SK-N-SH (cell line): Measurements from ENCODE around the gene CARM1. TPM values are rescaled to one million over a fixed set of nuclear protein-coding genes. Genes with fewer than 3 reads are reported as not detected.

Experiments used
- CTCF ChIA-PET: fragments of 300-600, 350-600 bp; formaldehyde crosslinking; extraction: SDS; loops from one replicate; lab custom pipeline; 2021; lab: Yijun Ruan, JAX
- POLR2A ChIA-PET: fragments of 350-600 bp; sonication (Branson Sonifier 250); formaldehyde crosslinking; extraction: SDS; loops from one replicate; lab custom pipeline; 2020; ENCODE audit warnings: antibody characterized with exemption, inconsistent platforms; lab: Yijun Ruan, JAX
- DNase-seq: peaks from one replicate; pipeline ENCODE4 v3.0.0; 2012
- H2AFZ ChIP-seq: fragments of 200-600 bp; sonication (generic); 2 replicates; pipeline ENCODE4 v1.8.1; 2016; ENCODE audit warnings: antibody characterized with exemption, mild to moderate bottlenecking, low read depth
- H3F3A ChIP-seq: fragments of 200-600 bp; sonication (generic); replicated peaks from 2 replicates; pipeline ENCODE3; 2016; ENCODE audit warnings: antibody characterized with exemption, mild to moderate bottlenecking; ENCODE audit not compliant: insufficient read depth
- H3K27ac ChIP-seq, 2 experiments: fragments of 200-500 bp in 1 of 2; fragments of 200-600 bp in 1 of 2; sonication (Bioruptor generic) in 1 of 2; sonication (generic), shearing (Covaris generic) in 1 of 2; 2 replicates each; pipeline versions ENCODE4 v1.5.1 to v1.6.1; 2014 to 2016; ENCODE audit warnings: low read depth in 2 of 2, inconsistent platforms in 1 of 2, low read length in 1 of 2, mild to moderate bottlenecking in 1 of 2, mixed read lengths in 1 of 2
- H3K27me3 ChIP-seq: fragments of 200-600 bp; sonication (generic), shearing (Covaris generic); 2 replicates; pipeline ENCODE4 v1.6.1; 2016; ENCODE audit warnings: mixed run types; ENCODE audit not compliant: insufficient read depth
- H3K36me3 ChIP-seq, 2 experiments: fragments of 200-500 bp in 1 of 2; fragments of 200-600 bp in 1 of 2; sonication (Bioruptor generic) in 1 of 2; sonication (generic) in 1 of 2; replicated peaks in 1 of 2; 2 replicates each; pipeline versions ENCODE3 to v1.5.1; 2014 to 2016; ENCODE audit warnings: low read length in 1 of 2, mild to moderate bottlenecking in 1 of 2; ENCODE audit not compliant: insufficient read depth in 2 of 2, control insufficient read depth in 1 of 2
- H3K4me1 ChIP-seq, 2 experiments: fragments of 200-500 bp in 1 of 2; fragments of 200-600 bp in 1 of 2; sonication (Bioruptor generic) in 1 of 2; sonication (generic), shearing (Covaris generic) in 1 of 2; 2 replicates each; pipeline versions ENCODE4 v1.5.1 to v1.6.1; 2014 to 2016; ENCODE audit warnings: low read depth in 1 of 2, low read length in 1 of 2, mixed run types in 1 of 2; ENCODE audit not compliant: insufficient read depth in 2 of 2, control insufficient read depth in 1 of 2
- H3K4me2 ChIP-seq: fragments of 200-600 bp; sonication (generic), shearing (Covaris generic); 2 replicates; pipeline ENCODE4 v1.6.1; 2017; ENCODE audit warnings: mixed run types
- H3K4me3 ChIP-seq, 2 experiments: fragments of 200-500 bp in 1 of 2; fragments of 200-600 bp in 1 of 2; sonication (Bioruptor generic) in 1 of 2; sonication (generic), shearing (Covaris generic) in 1 of 2; 2 replicates each; pipeline versions ENCODE4 v1.5.1 to v1.8.1; 2014 to 2016; ENCODE audit warnings: low read depth in 2 of 2, inconsistent platforms in 1 of 2, low read length in 1 of 2, mild to moderate bottlenecking in 1 of 2, mixed read lengths in 1 of 2, moderate library complexity in 1 of 2
- H3K79me2 ChIP-seq: fragments of 200-600 bp; sonication (generic); 2 replicates; pipeline ENCODE4 v1.8.1; 2017; ENCODE audit warnings: mild to moderate bottlenecking; ENCODE audit not compliant: insufficient read depth
- H3K9ac ChIP-seq: fragments of 200-600 bp; sonication (generic); 2 replicates; pipeline ENCODE4 v1.6.1; 2017; ENCODE audit warnings: mixed run types
- H3K9me2 ChIP-seq: fragments of 200-600 bp; sonication (generic); 2 replicates; pipeline ENCODE4 v1.6.1; 2017; ENCODE audit warnings: mixed run types
- H3K9me3 ChIP-seq: fragments of 200-600 bp; sonication (generic); 2 replicates; pipeline ENCODE4 v1.6.1; 2017; ENCODE audit warnings: mixed run types, mild to moderate bottlenecking, moderate library complexity
- H4K20me1 ChIP-seq: fragments of 200-600 bp; sonication (generic); 2 replicates; pipeline ENCODE4 v1.6.1; 2017; ENCODE audit warnings: mild to moderate bottlenecking, mixed run types; ENCODE audit not compliant: insufficient read depth
- CHD2 ChIP-seq: fragments of 150-350 bp; IDR thresholded peaks from 2 replicates; pipeline ENCODE4 v1.6.1; 2018; ENCODE audit warnings: low read length; ENCODE audit not compliant: partially characterized antibody
- EP300 ChIP-seq, 2 experiments: IDR thresholded peaks; 2 replicates each; pipeline versions ENCODE4 v1.4.0 to v1.6.1; 2012; ENCODE audit warnings: borderline replicate concordance in 1 of 2, low read depth in 1 of 2, low read length in 1 of 2
- FOSL2 ChIP-seq: IDR thresholded peaks from 2 replicates; pipeline ENCODE4 v1.4.0; 2012; ENCODE audit warnings: low read depth, mild to moderate bottlenecking, moderate library complexity, borderline replicate concordance
- FOXJ3 ChIP-seq: sonication (generic); formaldehyde crosslinking; IDR thresholded peaks from 2 replicates; pipeline ENCODE4 v1.5.1; 2020; ENCODE audit warnings: mild to moderate bottlenecking, missing genetic modification reagents
- FOXM1 ChIP-seq: IDR thresholded peaks from 2 replicates; pipeline ENCODE4 v1.4.0; 2012; ENCODE audit warnings: low read depth, mild to moderate bottlenecking
- JUND ChIP-seq: IDR thresholded peaks from 2 replicates; pipeline ENCODE4 v1.4.0; 2012
- MAX ChIP-seq: IDR thresholded peaks from 2 replicates; pipeline ENCODE4 v1.4.0; 2012; ENCODE audit warnings: low read depth
- NFIC ChIP-seq: IDR thresholded peaks from 2 replicates; pipeline ENCODE4 v1.4.0; 2012; ENCODE audit warnings: borderline replicate concordance
- PBX3 ChIP-seq: IDR thresholded peaks from 2 replicates; pipeline ENCODE4; 2012
- RAD21 ChIP-seq: IDR thresholded peaks from 2 replicates; pipeline ENCODE4 v1.6.1; 2012; ENCODE audit warnings: mild to moderate bottlenecking, low read length
- RFX5 ChIP-seq: IDR thresholded peaks from 2 replicates; pipeline ENCODE4 v1.6.1; 2012; ENCODE audit warnings: mild to moderate bottlenecking, improper control_type of control experiment, low read length
- SMC3 ChIP-seq: IDR thresholded peaks from 2 replicates; pipeline ENCODE4 v1.6.1; 2012; ENCODE audit warnings: low read depth, low read length, improper control_type of control experiment
- TCF12 ChIP-seq: IDR thresholded peaks from 2 replicates; pipeline ENCODE4 v1.4.0; 2012
- TEAD4 ChIP-seq: IDR thresholded peaks from 2 replicates; pipeline ENCODE4 v1.4.0; 2012; ENCODE audit warnings: mild to moderate bottlenecking, borderline replicate concordance; ENCODE audit not compliant: insufficient read depth
- YY1 ChIP-seq: IDR thresholded peaks from 2 replicates; pipeline ENCODE4 v1.4.0; 2012; ENCODE audit warnings: low read depth, mild to moderate bottlenecking
- WGBS: methylation state at CpG from one replicate; pipeline ENCODE4 v1.1.6; 2017; ENCODE audit warnings: low lambda C conversion rate; 5-methylcytosine and 5-hydroxymethylcytosine counted together
- polyA plus RNA-seq, 3 experiments: library from polyadenylated mRNA; depleted of rRNA; stranded (reverse); fragments of >200 nt; gene quantifications; 2 replicates each; pipeline ENCODE4 v1.2.3, GENCODE V29; 2012
- TF ChIP-seq, protein P1 (sequence below): IDR thresholded peaks from 2 replicates; pipeline ENCODE4 v1.4.0; 2012; ENCODE audit warnings: low read depth, borderline replicate concordance

The CARM1 gene
- polyA plus RNA-seq, 1 of the 3 experiments (the other 2 are of a cell fraction) = 62.2 TPM

DNA sequence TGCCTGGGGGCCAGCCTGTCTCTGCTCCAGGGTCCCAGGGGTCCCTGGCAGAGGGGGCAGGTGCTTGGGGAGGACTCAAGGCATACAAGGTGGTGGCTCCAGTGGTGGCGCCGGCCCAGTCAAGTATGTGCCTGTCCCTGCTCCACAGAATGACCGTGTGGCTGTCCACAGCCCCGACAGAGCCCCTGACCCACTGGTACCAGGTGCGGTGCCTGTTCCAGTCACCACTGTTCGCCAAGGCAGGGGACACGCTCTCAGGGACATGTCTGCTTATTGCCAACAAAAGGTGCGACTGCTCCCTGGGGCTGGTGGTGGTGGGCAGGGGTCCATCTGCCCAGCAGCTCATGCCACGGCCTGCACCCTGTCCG lies 48.9 kb downstream of the CARM1 start:
- CTCF ChIA-PET = interaction anchor here (1.1 kb wide), 1 partner anchor 24 kb away, joined by 3 read pairs; no protein-coding TSS in a partner anchor
- no peaks in the 10 kb centered on the region for H3K9me2 ChIP-seq
- H3K4me1 ChIP-seq = peaks cover 3 to 10% of the 10 kb centered on the region in 2 experiments; a peak in 3 of 4 replicates
- no peak overlapping the region for H3K4me3 ChIP-seq
- H3K4me2 ChIP-seq = no peak overlapping the region
- 90% methylated on average over 2 of the region's 10 CpGs for WGBS
- DNase-seq = no peak
- peaks cover 10 to 46% of the 10 kb centered on the region in 2 experiments for H3K36me3 ChIP-seq
- no peaks in the 10 kb centered on the region for H3K79me2 ChIP-seq
- no peak overlapping the region for H2AFZ ChIP-seq
- H4K20me1 ChIP-seq = peaks cover 3% of the 10 kb centered on the region; the same call in 1 of the 2 replicates
- no peaks in the 10 kb centered on the region for H3K9me3 ChIP-seq
- peaks cover 19% of the 10 kb centered on the region for H3F3A ChIP-seq
- H3K27me3 ChIP-seq = no peaks in the 10 kb centered on the region
- no peak overlapping the region for H3K9ac ChIP-seq
- TF ChIP-seq FOSL2 = no peak
- TF ChIP-seq, all 33 proteins: peak for 0
- no peak overlapping the region for H3K27ac ChIP-seq
- POLR2A ChIA-PET = no interaction called here

DNA sequence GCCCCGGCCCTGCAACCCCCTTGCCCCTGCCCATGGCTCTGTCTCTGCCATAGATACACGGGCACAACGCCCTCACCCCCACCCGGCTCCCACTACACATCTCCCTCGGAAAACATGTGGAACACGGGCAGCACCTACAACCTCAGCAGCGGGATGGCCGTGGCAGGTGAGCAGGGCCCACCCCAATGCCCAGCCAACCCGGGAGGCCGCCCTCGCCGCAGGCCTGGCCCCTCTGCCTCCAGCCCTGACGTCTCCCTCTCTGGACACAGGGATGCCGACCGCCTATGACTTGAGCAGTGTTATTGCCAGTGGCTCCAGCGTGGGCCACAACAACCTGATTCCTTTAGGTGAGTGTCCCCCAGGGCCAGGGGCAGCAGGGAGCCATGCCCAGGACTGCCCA lies 49.4 kb downstream of the CARM1 start:
- Histone ChIP-seq H3K36me3 (peaks cover 10 to 49% of the 10 kb centered on the region in 2 experiments), H3K4me3 (no peak overlapping the region), H4K20me1 (no peaks in the 10 kb centered on the region)
- TF ChIP-seq RAD21 (no peak), YY1 (no peak), FOXM1 (no peak), NFIC (no peak), EP300 (IDR thresholded peaks at IDR 0.05; ENCODE audit: borderline replicate concordance in 1 of 2, low read depth in 1 of 2, low read length in 1 of 2) (no peak), SMC3 (no peak), TCF12 (no peak), RFX5 (no peak)
- TF ChIP-seq, protein P1, sequence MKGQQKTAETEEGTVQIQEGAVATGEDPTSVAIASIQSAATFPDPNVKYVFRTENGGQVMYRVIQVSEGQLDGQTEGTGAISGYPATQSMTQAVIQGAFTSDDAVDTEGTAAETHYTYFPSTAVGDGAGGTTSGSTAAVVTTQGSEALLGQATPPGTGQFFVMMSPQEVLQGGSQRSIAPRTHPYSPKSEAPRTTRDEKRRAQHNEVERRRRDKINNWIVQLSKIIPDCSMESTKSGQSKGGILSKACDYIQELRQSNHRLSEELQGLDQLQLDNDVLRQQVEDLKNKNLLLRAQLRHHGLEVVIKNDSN = no peak
- TF ChIP-seq, all 33 proteins: peak for 0
- ChIA-PET POLR2A (no interaction called here), CTCF (no interaction called here)
- Histone ChIP-seq H3K9me3 (no peaks in the 10 kb centered on the region), H3F3A (peaks cover 19% of the 10 kb centered on the region), H3K9ac (no peak overlapping the region), H3K4me1 (peaks cover 0 to 4% of the 10 kb centered on the region in 2 experiments; a peak in 1 of 4 replicates), H3K4me2 (no peak overlapping the region), H3K79me2 (no peaks in the 10 kb centered on the region), H3K27ac (no peak overlapping the region), H3K27me3 (no peaks in the 10 kb centered on the region), H2AFZ (no peak overlapping the region), H3K9me2 (no peaks in the 10 kb centered on the region)
- no peak for DNase-seq
- no CpG with 5 or more reads among the region's 16 CpGs for WGBS

DNA sequence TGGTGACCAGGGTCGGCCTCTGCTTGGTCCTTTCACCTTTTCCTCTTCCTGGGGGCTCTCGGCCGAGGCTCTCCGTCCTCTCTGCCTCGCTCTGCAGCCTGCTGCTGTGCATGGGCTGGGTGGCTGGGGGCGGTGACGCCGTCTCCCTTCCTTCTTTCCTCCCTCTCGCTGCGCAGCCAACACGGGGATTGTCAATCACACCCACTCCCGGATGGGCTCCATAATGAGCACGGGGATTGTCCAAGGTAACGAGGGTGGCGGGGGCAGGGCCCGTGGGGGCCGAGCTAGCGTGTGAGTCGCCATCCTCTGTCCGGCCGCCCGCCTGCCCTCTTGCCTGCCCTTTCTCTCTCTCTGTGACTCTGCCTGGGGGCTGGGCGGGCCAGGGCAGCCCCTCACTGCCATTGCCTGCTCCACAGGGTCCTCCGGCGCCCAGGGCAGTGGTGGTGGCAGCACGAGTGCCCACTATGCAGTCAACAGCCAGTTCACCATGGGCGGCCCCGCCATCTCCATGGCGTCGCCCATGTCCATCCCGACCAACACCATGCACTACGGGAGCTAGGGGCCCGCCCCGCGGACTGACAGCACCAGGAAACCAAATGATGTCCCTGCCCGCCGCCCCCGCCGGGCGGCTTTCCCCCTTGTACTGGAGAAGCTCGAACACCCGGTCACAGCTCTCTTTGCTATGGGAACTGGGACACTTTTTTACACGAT lies 50.0 kb downstream of the CARM1 start:
- Histone ChIP-seq H3K9me3 (no peaks in the 10 kb centered on the region), H3K79me2 (peaks cover 1% of the 10 kb centered on the region; the same call in 1 of the 2 replicates), H4K20me1 (no peaks in the 10 kb centered on the region), H2AFZ (no peak overlapping the region), H3K4me3 (no peak overlapping the region), H3K4me1 (no peaks in the 10 kb centered on the region), H3K27ac (no peak overlapping the region), H3K9ac (no peak overlapping the region), H3K36me3 (peaks cover 10 to 49% of the 10 kb centered on the region in 2 experiments), H3K9me2 (no peaks in the 10 kb centered on the region)
- no peak for DNase-seq
- TF ChIP-seq RFX5 (no peak), MAX (no peak), PBX3 (no peak), FOXJ3 (CRISPR knock-in tag) (no peak), TEAD4 (no peak), CHD2 (no peak), JUND (no peak), RAD21 (no peak)
- TF ChIP-seq, all 33 proteins: peak for 0
- POLR2A ChIA-PET = no interaction called here
- 95% methylated on average over 23 of the region's 43 CpGs for WGBS
- CTCF ChIA-PET = interaction anchor here (1.4 kb wide), 1 partner anchor 21 kb away, joined by 3 read pairs; no protein-coding TSS in a partner anchor
- H3K4me2 ChIP-seq = no peak overlapping the region
- peaks cover 19% of the 10 kb centered on the region for H3F3A ChIP-seq
- H3K27me3 ChIP-seq = no peaks in the 10 kb centered on the region
